Mesendoderm (in vitro differentiated cells): ENCODE results near the gene PSMB2. TPM values are rescaled to one million over a fixed set of nuclear protein-coding genes. Genes with fewer than 3 reads are reported as not detected.
"Not testable (repeated sequence)": the region's sequence is repeated elsewhere in the genome, so short reads cannot be mapped to it uniquely, and the experiment has no call there.

ENCODE experiments used
- DNase-seq: peaks from one replicate; pipeline ENCODE4 v3.0.0; 2013
- H2AK5ac ChIP-seq: 2 replicates; pipeline ENCODE4 v1.6.1; 2013; ENCODE audit warnings: low read length, inconsistent platforms
- H2BK120ac ChIP-seq: 2 replicates; pipeline ENCODE4 v1.6.1; 2013; ENCODE audit warnings: low read depth, mild to moderate bottlenecking, low read length, moderate library complexity, mixed read lengths
- H2BK15ac ChIP-seq: replicated peaks from 2 replicates; pipeline ENCODE4 v1.6.1; 2013; ENCODE audit warnings: low read depth, mild to moderate bottlenecking, moderate library complexity
- H2BK5ac ChIP-seq: 2 replicates; pipeline ENCODE4 v1.6.1; 2013; ENCODE audit warnings: low read length, inconsistent platforms
- H3K18ac ChIP-seq: 2 replicates; pipeline ENCODE4 v1.6.1; 2013; ENCODE audit warnings: mild to moderate bottlenecking, low read length, mixed read lengths
- H3K23ac ChIP-seq: one replicate; pipeline ENCODE4 v1.6.1; 2013; ENCODE audit warnings: low read length
- H3K27ac ChIP-seq: 2 replicates; pipeline ENCODE4 v1.5.1; 2013; ENCODE audit warnings: low read depth, mild to moderate bottlenecking, inconsistent platforms, low read length, moderate library complexity
- H3K27me3 ChIP-seq: 2 replicates; pipeline ENCODE4 v1.6.1; 2013; ENCODE audit warnings: low read length, control low read depth, mild to moderate bottlenecking, inconsistent platforms; ENCODE audit not compliant: insufficient read depth, poor library complexity
- H3K36me3 ChIP-seq: 2 replicates; pipeline ENCODE4 v1.6.1; 2013; ENCODE audit warnings: low read length, inconsistent platforms; ENCODE audit not compliant: control insufficient read depth, insufficient read depth
- H3K4ac ChIP-seq: one replicate; pipeline ENCODE4 v1.6.1; 2013; ENCODE audit warnings: low read depth, mild to moderate bottlenecking, low read length, moderate library complexity
- H3K4me1 ChIP-seq: 2 replicates; pipeline ENCODE4 v1.6.1; 2013; ENCODE audit warnings: low read depth, low read length, inconsistent platforms; ENCODE audit not compliant: control insufficient read depth
- H3K4me2 ChIP-seq: 2 replicates; pipeline ENCODE4 v1.6.1; 2013; ENCODE audit warnings: low read length
- H3K4me3 ChIP-seq: 2 replicates; pipeline ENCODE4 v1.5.1; 2013; ENCODE audit warnings: mild to moderate bottlenecking, low read length
- H3K56ac ChIP-seq: one replicate; pipeline ENCODE4 v1.6.1; 2013; ENCODE audit warnings: low read length
- H3K79me1 ChIP-seq: 2 replicates; pipeline ENCODE4 v1.6.1; 2013; ENCODE audit warnings: low read length, inconsistent platforms
- H3K79me2 ChIP-seq: 2 replicates; pipeline ENCODE4 v1.6.1; 2013; ENCODE audit warnings: mild to moderate bottlenecking, low read length; ENCODE audit not compliant: control insufficient read depth, insufficient read depth
- H3K9ac ChIP-seq: 2 replicates; pipeline ENCODE4 v1.6.1; 2013; ENCODE audit warnings: low read length, inconsistent platforms
- H4K5ac ChIP-seq: one replicate; pipeline ENCODE4 v1.6.1; 2013; ENCODE audit warnings: low read length
- H4K8ac ChIP-seq: one replicate; pipeline ENCODE4 v1.6.1; 2013; ENCODE audit warnings: low read depth, mild to moderate bottlenecking, control low read depth, low read length, moderate library complexity
- WGBS: extraction: QIAGEN DNeasy Blood & Tissue Kit; methylation state at CpG from one replicate; pipeline ENCODE4 v1.1.7; 2013; ENCODE audit warnings: low lambda C conversion rate, missing lambda C conversion rate; ENCODE audit not compliant: insufficient coverage; ENCODE audit errors: extremely low coverage; 5-methylcytosine and 5-hydroxymethylcytosine counted together
- polyA plus RNA-seq, 2 experiments: library from polyadenylated mRNA; stranded (reverse); fragments of 200-250 nt; gene quantifications; one replicate each; pipeline ENCODE4 v1.2.3, GENCODE V29; 2013

The PSMB2 gene
- polyA plus RNA-seq (2013, experiment 1 of 2): 210 TPM
- polyA plus RNA-seq (2013, experiment 2 of 2): 208 TPM

DNA sequence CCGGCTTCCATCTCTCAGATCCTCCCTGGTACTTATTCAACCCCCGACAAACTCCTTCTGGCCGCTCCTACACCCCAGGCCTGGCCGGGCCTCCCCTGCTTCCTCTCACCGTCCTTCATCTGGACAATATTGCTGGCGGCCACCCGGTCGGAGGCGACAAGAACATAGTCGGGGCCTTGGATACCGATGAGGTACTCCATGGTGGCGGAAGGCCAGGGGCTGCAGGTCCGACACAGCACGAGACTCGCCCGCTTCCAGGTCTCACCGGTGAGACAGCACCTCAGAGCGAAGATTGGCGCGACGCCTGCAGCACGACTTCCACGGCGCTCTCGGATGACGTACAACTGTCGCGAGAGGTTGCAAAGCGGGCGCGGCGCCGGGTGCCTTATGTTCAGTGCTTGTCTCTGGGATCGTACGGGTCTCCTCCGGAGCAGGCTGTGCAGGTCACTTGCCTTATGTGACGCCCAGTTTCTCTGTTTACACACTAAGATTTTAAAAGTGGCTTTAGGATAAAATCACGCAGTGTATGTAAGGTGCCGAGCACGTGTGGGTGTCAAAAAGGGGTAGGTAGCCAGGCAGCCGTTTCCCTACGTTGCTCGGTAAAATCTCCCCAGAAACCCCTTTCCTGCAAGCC is at the start of gene PSMB2:
PSMB2 (minus strand) TSS at position 294 of the 634 bp plus-strand sequence; CDS start at position 200, 94 bp downstream.
- Histone ChIP-seq H3K79me1 (peaks cover 2% of the 10 kb centered on the region), H2BK15ac (no peak within 1 kb of the TSS), H3K56ac (peak within 1 kb of the TSS; percentile 99), H4K8ac (peak within 1 kb of the TSS; percentile 82), H2BK120ac (peak within 1 kb of the TSS; percentile 82), H3K27ac (peak within 1 kb of the TSS; percentile 47), H3K4me1 (no peaks in the 10 kb centered on the region), H3K4me3 (peak within 1 kb of the TSS; percentile 97), H2BK5ac (no peak within 1 kb of the TSS), H2AK5ac (no peak within 1 kb of the TSS), H3K4ac (peak within 1 kb of the TSS; percentile 95), H3K79me2 (peaks cover 28% of the 10 kb centered on the region), H3K18ac (peak within 1 kb of the TSS; percentile 33), H3K23ac (no peak within 1 kb of the TSS), H3K9ac (peak within 1 kb of the TSS; percentile 97), H3K4me2 (peak within 1 kb of the TSS; percentile 99), H3K27me3 (peaks cover 1% of the 10 kb centered on the region), H3K36me3 (no peaks in the 10 kb centered on the region), H4K5ac (peak within 1 kb of the TSS; percentile 66)
- DNase-seq: peak; percentile 99
- WGBS: no CpG with 5 or more reads among the region's 43 CpGs

GRCh38 chr1:35691080-35691479 is 49.8 kb upstream of the PSMB2 start:
- Histone ChIP-seq H3K4me2 (no peak overlapping the region), H3K4me1 (peaks cover 3% of the 10 kb centered on the region), H4K8ac (no peak overlapping the region), H3K9ac (no peak overlapping the region), H2BK120ac (no peak overlapping the region), H3K4ac (no peak overlapping the region), H2BK15ac (no peak overlapping the region), H3K79me1 (no peaks in the 10 kb centered on the region), H3K27ac (no peak overlapping the region), H3K36me3 (no peaks in the 10 kb centered on the region), H2AK5ac (no peak overlapping the region), H3K56ac (no peak overlapping the region), H3K23ac (no peak overlapping the region), H3K18ac (no peak overlapping the region), H3K4me3 (no peak overlapping the region), H3K27me3 (no peaks in the 10 kb centered on the region), H3K79me2 (no peaks in the 10 kb centered on the region), H4K5ac (no peak overlapping the region), H2BK5ac (no peak overlapping the region)
- DNase-seq: no peak
- WGBS: no CpG with 5 or more reads among the region's 9 CpGs

GRCh38 chr1:35690103-35690502 is 48.8 kb upstream of the PSMB2 start:
- not testable (repeated sequence) for DNase-seq, H4K5ac ChIP-seq, H2BK5ac ChIP-seq, H3K18ac ChIP-seq, H3K27me3 ChIP-seq, H4K8ac ChIP-seq, H3K79me2 ChIP-seq, H3K79me1 ChIP-seq, H3K4me1 ChIP-seq, H3K56ac ChIP-seq, H2BK120ac ChIP-seq, H3K4me3 ChIP-seq, H3K23ac ChIP-seq, H3K27ac ChIP-seq, H2BK15ac ChIP-seq, H3K4ac ChIP-seq, H2AK5ac ChIP-seq, H3K36me3 ChIP-seq, H3K9ac ChIP-seq, H3K4me2 ChIP-seq
- no CpG with 5 or more reads among the region's 4 CpGs for WGBS

DNA sequence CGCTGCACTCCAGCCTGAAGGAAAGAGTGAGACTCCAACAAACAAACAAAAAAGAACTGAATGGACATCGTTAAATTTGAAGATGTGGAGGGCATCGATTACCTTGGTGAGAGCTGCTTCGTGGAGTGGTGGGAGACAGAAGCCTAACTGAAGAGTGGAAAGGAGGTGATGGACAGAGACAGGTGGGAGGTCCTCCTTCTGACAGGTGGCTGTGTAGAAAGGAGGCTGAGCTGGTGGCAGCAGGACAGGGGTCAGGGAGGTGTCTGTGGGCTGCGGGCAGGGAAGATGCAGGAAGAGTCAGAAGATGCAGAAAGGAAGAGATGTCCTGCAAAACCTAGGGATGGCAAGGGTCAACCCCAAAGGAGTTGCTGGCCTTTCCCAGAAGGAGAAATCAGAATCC is 46.8 kb upstream of the PSMB2 start:
- H2AK5ac ChIP-seq: no peak overlapping the region
- no peaks in the 10 kb centered on the region for H3K79me2 ChIP-seq
- peaks cover 3% of the 10 kb centered on the region for H3K4me1 ChIP-seq
- no peak overlapping the region for H3K4me2 ChIP-seq
- H4K5ac ChIP-seq: no peak overlapping the region
- H3K9ac ChIP-seq: no peak overlapping the region
- H3K27me3 ChIP-seq: no peaks in the 10 kb centered on the region
- H3K79me1 ChIP-seq: no peaks in the 10 kb centered on the region
- no peak overlapping the region for H3K18ac ChIP-seq
- H3K23ac ChIP-seq: no peak overlapping the region
- DNase-seq: no peak
- H3K36me3 ChIP-seq: no peaks in the 10 kb centered on the region
- H3K4ac ChIP-seq: no peak overlapping the region
- no peak overlapping the region for H2BK5ac ChIP-seq
- no peak overlapping the region for H4K8ac ChIP-seq
- no peak overlapping the region for H2BK120ac ChIP-seq
- no CpG with 5 or more reads among the region's 5 CpGs for WGBS
- no peak overlapping the region for H2BK15ac ChIP-seq
- no peak overlapping the region for H3K27ac ChIP-seq
- H3K4me3 ChIP-seq: no peak overlapping the region
- H3K56ac ChIP-seq: no peak overlapping the region

GRCh38 chr1:35683012-35683411 is 41.7 kb upstream of the PSMB2 start:
- WGBS: 100% methylated on average over 2 of the region's 5 CpGs
- Histone ChIP-seq H2BK5ac (no peak overlapping the region), H2AK5ac (no peak overlapping the region), H3K79me1 (no peaks in the 10 kb centered on the region), H3K56ac (no peak overlapping the region), H3K27me3 (no peaks in the 10 kb centered on the region), H4K8ac (no peak overlapping the region), H3K9ac (no peak overlapping the region), H2BK15ac (no peak overlapping the region), H3K36me3 (no peaks in the 10 kb centered on the region), H2BK120ac (no peak overlapping the region), H3K79me2 (no peaks in the 10 kb centered on the region), H3K4me3 (no peak overlapping the region), H3K23ac (no peak overlapping the region), H3K4ac (no peak overlapping the region), H3K4me1 (no peaks in the 10 kb centered on the region), H3K27ac (no peak overlapping the region), H4K5ac (no peak overlapping the region), H3K4me2 (no peak overlapping the region), H3K18ac (no peak overlapping the region)
- DNase-seq: no peak

GRCh38 chr1:35680271-35680670 is 38.9 kb upstream of the PSMB2 start:
- Histone ChIP-seq H3K4me1 (no peaks in the 10 kb centered on the region), H2BK15ac (no peak overlapping the region), H3K79me2 (no peaks in the 10 kb centered on the region), H3K27ac (no peak overlapping the region), H3K27me3 (no peaks in the 10 kb centered on the region), H3K4me3 (no peak overlapping the region), H3K4ac (no peak overlapping the region), H3K23ac (no peak overlapping the region), H2BK5ac (no peak overlapping the region), H2AK5ac (no peak overlapping the region), H3K56ac (no peak overlapping the region), H3K4me2 (no peak overlapping the region), H3K79me1 (no peaks in the 10 kb centered on the region), H4K5ac (no peak overlapping the region), H3K36me3 (no peaks in the 10 kb centered on the region), H4K8ac (no peak overlapping the region), H2BK120ac (no peak overlapping the region), H3K18ac (no peak overlapping the region), H3K9ac (no peak overlapping the region)
- no peak for DNase-seq
- WGBS: no CpG with 5 or more reads among the region's 3 CpGs
